NCI-H1417 (cell line): Measurements from ENCODE around the gene ESRRG.

ENCODE experiments used
- DNase-seq, 3 experiments: peaks; one replicate each; lab custom pipeline; 2025; lab: John Stamatoyannopoulos, UW

The ESRRG gene

DNA sequence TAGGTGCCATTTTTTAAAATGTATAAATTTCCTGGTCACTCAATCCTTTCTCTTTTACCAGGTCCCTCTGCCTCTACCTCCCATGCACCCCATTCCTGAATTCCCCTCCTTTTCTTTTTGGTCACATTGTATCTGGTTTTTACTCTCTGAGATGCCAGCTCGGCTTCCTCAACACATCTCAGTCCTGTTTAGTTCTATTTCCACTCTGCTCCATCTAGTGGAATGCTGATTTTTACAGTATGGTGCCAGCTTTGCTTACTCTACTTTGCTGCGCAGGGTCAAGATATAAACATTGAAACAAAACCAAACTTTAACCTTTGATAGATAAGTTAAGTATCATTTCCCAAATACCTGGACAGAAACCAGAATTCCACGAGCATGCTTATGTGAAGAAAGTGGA, 96.0 kb downstream of the ESRRG start:
- DNase-seq: no peak

DNA sequence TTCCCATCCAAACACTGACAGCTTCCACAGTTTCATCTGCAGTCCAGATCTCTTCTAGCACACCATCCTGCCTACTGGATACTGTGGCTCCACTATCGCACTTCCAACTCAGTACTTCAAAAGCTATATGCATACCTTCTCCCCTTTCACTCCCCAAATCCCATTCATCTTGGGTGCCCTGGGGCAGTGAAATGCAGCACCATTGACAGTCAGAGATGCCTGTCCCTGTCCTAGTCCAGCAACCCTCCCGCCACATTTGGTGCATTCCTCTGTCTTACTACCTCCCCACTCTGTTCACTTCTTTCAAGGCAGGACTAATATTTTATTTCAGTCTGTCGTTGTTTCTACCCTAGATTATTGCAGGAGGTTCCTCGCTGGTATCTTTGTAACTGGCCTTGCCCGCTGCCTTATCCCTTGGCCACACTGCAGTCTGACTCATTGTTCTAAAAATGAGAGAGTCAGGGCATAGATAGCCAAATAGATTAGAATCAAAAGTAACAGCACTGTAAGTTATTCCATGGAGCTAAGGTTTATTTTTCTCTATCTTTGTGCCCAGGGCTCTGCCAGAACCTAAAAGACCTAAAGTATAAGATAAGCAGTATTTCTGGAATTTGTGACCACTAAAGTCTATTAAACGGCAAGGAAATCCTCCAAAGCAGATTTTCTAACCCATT, 96.7 kb downstream of the ESRRG start:
- DNase-seq: no peak

DNA sequence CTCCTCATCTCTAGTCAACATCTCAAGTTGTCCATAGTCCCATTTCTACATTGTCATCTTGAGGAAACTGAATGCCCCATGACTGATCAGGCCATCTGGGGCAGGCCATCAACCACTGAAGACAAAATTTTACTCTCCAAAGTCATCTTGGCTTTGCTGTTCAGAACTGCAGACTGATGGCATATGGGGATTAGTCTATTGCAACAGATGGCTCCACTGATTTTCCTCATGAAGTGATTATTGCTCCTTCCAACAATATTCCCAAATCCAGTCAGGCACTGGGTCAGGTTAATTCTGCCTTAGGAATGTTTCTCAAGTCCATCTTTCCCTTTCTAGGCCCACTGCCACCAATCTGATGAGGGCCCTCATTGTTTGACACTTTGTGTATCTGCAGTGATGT, 101.7 kb downstream of the ESRRG start:
- DNase-seq: no peak

DNA sequence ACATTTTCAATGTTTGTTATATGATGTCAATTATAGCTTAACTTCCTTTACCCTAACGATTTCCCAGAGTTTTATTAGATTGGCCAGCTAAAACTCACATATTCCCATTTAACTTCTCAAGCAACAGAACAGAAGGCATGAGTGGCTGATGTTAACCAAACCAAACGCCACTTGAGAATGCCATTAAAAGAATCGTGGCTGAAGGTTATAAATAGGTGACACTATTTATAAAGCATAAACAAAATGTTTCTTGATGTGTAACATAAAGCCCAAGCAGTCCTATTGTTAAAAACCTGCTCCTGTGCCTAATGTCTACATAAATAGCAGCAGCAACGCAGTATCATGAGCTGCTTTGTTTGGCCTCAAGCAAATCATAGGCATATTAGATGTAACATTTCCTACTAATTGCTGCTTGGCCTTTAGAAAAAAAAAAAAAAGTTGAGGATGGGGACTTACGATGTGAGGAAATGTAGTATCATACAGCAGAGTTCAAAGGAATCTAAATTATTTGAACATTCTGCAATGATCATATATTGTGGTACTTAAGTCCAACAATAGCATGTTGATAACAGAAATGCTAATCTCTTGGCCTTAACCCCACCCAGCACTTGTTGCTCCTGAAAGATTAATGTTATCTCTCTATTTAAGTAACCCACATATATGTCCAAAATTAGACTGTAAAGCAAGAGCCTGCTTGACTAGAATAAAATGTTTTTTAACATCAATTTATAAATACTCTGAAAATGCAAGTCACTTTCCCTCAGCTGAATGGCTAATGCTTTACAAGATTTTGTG, 106.0 kb downstream of the ESRRG start:
- peak; percentile 1 to 57 (median 24) for DNase-seq

DNA sequence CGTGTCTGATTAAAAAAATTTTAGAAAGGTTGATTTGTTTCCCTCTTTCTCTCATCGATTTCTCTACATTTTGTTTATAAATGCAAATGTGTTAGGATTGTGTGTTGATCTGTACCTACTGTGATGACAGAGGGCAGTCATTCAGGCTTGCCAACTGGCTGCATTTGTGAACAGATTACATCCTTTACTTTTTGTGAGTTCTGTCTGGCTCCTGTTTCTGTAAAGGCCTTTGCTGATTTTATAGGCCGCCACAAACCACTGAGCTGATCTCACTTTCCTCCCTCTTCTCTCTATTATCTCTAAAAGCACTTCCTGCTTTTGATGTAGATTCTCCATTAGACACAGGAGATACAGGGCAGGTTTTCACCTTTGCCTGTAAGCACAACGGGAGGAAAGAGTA, 106.8 kb downstream of the ESRRG start:
- DNase-seq: peak in 1 of 3 experiments; percentile 17

DNA sequence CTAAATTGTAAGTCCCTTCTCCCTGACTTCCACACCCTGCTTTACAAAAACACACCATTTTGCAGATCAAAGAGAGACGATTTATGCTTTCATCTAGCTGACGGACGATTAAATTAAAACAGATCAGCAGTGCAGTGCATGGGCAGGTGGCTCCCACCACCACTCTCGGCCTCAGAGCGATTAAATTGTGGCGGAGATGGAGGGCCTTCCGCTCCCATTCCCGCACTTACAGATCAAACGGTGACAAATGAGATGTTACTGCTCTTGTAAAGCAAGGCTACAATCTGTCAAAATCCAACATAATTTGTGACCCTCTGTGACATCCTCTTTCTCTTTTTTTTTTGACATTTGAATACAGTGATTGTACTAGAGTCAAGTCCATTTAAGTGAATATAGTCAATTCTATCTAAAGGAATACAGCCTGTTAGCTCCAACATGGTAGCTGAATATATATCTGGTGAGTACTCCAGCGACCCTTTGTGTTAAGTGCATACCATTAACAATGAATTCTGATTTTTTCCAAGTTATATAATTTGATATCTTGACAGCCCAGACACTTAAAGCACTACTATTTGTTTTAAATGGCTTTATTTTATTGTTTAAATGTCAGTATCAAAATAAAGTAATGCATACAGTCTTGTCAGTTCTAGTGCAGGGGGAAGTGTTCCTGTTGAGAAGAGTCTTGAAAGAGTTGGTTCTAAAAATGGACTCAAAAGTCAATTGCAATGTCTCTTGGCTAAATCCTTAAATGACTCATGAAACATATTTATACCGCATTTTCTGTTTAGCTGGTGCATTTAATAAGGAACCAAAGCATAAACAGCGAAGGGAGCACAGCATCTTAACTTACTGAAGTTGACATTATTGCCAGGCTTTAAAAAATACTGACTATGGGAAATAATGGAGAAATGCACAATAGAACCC, 109.0 kb downstream of the ESRRG start:
- no peak for DNase-seq

DNA sequence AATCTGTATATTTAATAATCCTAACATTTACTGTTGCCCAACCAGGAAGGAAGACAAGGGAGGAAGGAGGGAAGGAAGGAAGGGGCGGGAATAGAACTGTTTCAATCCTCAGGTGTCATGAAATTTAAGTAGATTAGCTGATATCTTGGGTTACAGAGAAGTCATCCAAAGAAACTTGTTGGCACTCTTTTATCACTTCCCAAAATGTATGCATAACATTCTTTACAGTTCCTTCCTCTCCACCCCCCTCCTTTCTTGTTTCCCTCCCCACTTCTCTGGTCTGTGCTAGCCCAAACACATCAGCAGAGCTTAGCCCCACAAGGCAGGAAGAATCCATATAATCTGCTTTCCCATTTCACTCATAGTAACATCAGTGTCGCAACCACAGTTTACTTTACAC, 110.9 kb downstream of the ESRRG start:
- DNase-seq: no peak

DNA sequence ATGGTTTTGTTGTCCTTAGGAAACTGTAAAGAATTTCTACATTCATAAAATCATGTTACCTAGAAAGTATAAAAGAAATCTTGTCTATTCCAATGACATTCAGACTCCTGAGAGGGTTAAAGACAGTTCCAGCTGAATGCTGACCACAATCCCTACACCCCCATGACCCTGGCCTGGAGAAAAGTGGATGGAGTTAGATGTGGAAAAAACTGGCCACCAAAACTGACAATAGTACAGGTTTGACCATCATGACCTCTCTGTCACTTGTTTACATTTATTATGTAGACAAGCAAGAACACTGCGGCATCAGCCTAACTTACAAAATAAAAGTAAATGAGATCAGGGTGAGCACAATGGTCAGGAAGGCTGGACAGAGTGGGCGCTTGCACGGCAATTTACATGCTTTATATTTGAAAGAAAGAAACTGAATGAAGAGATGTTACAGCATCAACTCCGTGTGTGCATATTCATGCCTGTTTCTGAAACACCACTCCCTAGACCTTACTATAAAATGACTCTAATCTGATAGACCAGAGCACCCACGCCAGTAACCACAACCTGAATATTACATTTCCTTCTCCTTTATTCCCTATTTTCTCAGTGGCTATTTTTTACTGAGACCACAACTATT, 116.0 kb downstream of the ESRRG start:
- DNase-seq: no peak

DNA sequence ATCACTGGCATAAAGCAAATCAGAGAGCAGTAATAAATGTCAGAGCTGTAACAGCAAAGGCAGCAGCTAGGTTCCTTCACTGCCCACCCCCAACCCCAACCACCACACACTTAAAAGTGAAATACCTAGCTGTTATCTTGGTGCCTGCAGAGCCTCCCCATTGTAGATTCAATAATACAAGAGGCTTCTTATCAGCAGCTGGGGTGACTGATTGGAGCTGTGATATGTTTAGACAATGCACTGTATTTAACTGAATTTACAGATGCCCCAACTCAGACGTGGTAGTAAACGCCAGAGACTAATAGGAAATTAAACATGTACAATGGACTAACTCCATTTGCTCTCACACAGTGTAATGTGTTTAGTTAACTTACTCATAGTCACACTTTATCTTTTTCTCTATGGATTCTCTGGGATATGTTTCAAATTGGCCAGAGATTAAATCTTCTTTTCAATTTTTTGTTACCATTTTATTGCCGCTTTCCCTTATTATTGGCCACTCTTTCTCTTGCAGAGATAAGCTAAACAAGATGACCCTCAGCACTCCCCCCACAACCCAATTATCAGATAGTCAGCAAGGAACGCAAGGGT, 117.1 kb downstream of the ESRRG start:
- peak in 1 of 3 experiments; percentile 14 for DNase-seq

DNA sequence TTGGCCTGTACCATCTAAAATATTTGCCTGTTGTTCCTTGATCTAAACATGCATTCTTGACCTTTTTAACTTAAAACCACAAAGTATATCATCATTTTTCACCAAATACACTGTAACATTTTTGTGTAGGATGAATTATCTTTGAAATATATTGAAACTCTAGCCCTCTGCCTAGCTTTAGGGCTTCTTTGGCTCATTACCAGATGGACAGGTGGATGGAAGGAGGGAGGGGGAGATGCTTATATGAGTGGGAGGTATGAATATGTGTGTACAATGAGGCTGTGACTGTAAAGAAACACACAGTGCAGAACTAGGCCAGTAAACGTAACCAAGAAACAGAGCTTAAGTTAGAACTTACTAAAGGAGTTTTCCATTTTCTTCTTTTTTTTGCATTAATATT, 118.5 kb downstream of the ESRRG start:
- DNase-seq: peak in 1 of 3 experiments; percentile 14

DNA sequence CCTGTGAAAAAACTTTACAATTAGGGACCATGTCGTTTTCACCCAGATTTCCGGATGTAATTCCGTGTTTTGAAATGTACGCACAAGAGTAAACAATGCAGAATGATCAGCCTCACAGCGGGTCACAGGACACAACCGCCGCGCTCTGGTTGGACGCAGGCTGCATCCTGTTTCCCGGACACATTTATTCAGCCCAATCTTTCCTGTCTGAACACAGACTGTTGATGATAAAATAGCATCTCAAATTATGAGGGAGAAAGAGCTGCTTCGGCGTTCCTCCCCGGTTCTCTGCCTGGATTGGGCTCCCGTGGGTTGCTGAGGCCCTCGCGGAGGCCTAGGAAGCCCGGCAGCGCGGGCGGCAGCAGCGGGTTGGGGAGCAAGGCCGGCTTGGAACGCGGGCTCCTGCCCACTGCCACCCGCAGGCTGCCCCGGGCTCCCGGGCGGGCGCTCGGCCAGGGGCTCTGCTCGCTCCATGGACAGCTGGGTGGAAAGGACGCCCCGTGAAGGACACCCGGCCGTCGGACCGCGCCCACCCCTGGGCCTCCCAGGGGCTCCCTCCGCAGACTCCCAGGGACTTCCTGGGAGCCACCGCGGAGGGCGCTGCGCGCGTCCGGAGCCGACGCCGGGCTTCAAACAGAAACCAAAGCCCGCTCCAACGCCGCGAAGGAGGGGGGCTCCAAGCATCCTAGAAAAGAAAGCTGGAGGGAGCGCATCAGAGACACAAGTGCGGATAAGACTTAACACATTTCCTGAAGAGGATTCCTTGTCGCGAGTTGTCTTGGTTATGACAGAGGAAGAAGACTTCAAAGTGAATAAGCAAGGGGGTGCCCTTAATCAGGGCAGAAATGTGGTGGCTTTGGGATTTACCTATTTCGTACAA, 122.3 kb downstream of the ESRRG start:
- peak; percentile 71 to 95 (median 95) for DNase-seq

DNA sequence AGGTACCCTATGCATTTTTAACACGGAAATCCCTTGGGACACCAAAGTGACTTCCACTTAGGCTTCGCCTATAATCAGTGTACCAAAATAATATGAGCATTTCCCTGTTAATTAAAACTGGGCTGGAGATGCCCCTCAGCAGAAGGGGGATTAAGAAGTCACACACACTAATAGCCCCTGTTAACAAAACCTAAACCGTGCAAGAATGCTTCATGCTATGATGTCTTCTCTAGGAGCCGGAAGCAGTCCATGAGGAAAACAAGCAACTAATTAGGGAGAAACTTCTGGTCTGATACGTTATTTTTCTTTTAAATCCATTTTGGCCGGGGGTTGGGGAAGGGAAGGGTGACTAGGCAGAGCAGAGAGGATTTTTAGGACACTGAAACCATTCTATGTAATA, 123.4 kb downstream of the ESRRG start:
- DNase-seq: peak in 1 of 3 experiments; percentile 36

DNA sequence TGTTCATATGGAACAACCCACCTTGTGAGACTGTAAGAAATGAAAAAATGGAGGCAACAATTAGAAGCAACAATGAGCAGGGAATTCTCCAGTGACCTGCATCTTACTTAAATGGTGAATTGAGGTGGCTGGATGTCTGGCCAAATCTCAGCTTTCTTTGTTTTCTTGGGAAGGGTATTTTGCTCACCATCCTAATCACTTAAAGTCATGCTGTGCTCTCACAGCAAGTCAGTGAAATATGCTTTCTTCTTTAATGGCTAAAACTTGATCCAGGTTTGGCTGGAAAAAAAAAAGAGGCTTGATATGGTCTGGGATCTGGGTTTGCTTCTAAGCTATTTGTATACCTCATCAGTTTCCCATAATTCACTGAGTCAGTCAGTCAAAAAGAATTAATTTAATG, 124.8 kb downstream of the ESRRG start:
- peak in 1 of 3 experiments; percentile 4 for DNase-seq

DNA sequence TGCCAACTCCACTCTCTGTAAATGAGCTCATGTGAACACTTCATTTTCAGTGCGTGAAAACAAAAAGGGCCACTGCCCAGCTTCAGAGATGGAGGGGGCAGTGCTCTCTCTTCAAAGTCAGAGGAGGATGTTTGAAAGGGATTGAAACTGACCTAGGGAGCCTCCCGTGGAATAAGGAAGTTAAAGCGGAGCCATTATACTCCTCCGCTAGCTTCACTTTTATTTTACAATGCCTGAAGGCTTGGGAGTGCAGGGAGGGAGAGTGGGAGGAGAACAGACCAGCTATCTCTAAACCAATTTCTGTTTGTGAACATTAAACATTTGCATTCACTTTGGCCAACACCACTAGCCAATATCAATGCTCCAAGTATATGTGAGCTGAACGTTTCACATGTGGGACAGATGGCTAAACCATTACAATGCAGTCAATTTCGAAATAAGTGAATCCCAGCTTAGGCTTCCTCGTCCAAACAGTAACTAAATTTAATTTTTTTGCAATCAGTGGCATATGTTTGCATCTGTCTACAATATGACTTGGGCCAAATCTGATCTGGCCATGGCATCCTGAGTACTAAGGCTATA, 126.9 kb downstream of the ESRRG start:
- DNase-seq: no peak

DNA sequence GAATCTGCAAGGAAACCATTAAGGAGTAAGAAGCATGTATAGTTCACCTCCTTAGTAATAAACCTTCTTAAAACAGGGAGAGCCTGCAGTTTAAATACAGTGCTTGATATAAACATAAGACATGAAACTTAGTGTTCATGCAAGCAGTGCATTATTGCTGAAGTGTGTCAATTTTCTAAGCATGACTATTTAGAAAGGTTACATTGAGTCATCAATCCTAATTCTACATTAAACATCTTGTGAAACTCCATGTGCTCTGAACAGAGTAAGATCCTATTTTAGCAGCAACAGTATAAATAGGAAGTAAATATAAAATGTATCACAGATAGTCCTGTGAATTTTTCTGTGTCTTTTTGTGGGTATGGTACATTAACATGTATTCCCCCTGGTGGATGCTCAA, 135.5 kb downstream of the ESRRG start:
- DNase-seq: no peak

DNA sequence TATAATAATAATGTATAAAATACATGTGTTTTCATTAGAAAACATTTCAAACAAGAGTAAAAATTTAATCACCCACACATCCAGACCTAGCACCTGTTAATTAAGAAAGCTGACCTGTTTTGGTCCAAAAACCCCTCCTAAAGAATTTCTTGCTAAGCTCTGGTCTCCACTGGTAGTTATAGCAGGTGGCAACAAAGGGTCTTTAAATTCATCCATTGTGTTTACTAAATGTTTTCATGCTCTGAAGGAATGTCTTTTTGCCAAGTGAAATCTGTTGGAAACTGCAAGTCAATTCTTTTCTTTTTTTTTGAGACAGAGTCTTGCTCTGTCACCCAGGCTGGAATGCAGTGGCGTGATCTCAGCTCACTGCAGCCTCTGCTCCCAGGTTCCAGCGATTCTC, 141.1 kb downstream of the ESRRG start:
- DNase-seq: no peak

DNA sequence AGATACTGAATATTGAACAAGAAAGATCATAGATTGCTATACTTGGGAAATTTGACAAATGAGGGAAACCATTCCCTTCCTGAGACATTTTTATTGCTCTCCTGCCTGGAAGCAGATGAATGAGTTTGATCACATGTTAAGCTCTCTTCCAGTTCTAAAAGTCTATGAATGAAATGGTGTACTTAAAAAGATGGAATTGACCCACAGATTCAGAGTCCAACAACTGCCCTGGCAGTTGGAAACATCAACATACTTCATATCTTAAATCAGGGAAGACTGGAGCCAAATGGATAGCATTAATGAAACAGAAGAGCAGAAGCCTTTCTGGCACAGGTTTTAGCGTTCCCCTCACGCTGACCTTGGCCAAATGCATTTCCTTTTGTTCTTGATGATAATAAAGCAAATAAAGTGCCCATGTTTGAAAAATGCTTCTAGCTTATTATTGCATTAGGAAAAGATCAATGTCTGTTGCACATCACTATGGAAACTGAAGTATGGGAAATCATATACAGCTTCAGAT, 142.6 kb downstream of the ESRRG start:
- peak in 1 of 3 experiments; percentile 6 for DNase-seq

DNA sequence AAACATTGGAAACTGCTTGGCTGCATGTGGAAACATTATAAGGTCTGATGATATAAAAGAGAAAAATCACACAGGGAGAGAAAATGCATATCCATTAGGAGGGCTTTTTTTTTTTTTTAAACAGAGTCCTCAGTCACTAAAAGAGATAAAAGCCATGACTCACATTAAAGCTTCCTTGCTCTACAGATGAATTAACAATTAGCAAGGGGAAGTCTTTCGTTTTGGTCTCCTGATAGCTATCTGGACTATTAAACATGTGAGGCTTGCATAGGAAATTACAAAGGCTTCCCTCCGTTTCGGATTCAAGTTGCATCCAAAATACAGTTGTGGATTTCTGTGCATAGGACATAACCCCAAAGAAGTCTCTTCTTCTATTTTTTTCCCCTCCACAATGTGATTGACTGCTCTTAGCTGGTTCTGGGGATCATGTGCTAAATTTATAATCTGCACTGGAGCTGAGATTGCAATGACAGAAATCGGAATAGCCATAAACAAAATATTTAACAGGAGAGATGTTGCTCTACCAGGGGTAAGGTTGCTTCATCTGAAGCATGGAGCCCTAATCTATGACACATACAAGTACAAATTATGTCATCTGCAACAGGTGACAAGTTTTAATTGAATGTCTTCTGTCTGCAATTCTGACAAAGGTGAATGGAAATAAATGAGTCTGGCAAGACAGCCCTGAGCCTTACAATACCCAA, 146.8 kb downstream of the ESRRG start:
- DNase-seq: no peak

DNA sequence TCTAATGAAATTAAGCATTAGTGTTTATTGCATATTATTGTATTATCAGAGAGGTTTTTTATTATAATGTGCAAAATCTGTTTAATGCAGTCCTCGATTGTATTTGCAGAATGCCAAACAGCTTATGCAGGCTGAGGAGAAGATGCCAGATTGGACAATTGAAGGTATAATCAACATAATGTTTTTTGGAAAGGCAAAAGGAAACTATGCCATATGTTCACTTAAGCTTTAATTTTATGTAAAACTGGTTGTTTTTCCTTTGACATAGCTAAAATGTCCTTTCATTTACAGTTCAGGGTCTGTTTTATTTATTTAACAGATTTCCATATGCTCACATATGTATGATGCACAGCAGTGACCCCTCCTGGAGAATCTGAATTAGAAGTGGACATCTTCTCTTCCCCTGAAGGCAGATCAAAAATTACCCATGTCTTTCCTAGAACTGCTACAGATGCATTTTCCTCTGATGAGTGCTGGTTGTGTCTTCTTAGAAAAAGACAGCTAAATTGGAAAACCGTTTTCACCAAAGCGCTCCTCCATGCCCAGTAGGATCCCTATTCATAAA, 156.5 kb downstream of the ESRRG start:
- DNase-seq: peak in 2 of 3 experiments; percentile 17 to 21
